Measurements from ENCODE around the gene SCAMP3. TPM values are rescaled to one million over a fixed set of nuclear protein-coding genes. Genes with fewer than 3 reads are reported as not detected.

The SCAMP3 gene
- total and polyA plus RNA-seq, 10 of the 15 experiments (the other 5 are each of a cell fraction or from before 2014, with no cell fraction given) = 17.2 to 133 (median 87.3) TPM

DNA sequence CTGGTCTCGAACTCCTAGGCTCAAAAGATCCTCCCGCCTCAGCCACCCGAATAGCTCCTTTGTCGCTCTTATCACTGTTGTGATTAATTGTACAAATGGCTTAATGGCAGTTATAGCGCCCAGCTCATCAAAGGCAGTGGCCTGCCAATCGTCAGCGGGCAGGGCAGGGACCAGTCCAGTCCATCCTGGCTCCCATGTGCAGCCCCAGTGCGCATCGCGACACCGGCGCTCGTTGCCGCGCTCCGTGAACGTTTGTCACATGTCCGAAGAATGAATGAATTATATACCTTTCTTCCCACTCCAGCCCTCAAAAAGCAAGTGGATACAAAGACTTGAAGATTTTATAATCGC, 35.3 kb downstream of the SCAMP3 start:
- BruUV-seq (replicated peaks) = TSS peak; percentile 96
- Histone ChIP-seq H3K9me3 (replicated peaks; ENCODE audit: control insufficient read depth, insufficient read depth, low read length) (no peaks in the 10 kb centered on the region), H3K4me3 (peak overlapping the region; percentile 67), H3K79me2 (ENCODE audit: control insufficient read depth, insufficient read depth, low read length) (peaks cover 22% of the 10 kb centered on the region), H3K27me3 (replicated peaks in 1 of 2; ENCODE audit: control insufficient read depth in 2 of 2, insufficient read depth in 2 of 2, low read length in 1 of 2) (no peaks in the 10 kb centered on the region), H3K4me1 (ENCODE audit: control insufficient read depth, insufficient read depth, low read length) (peaks cover 36% of the 10 kb centered on the region), H3K27ac (ENCODE audit: control insufficient read depth, insufficient read depth) (peak overlapping the region; percentile 96), H3K36me3 (ENCODE audit: control insufficient read depth in 2 of 2, insufficient read depth in 2 of 2, low read length in 1 of 2) (no peaks in the 10 kb centered on the region; a peak in 1 of 4 replicates), H2AFZ (ENCODE audit: control insufficient read depth, low read depth, low read length) (peak overlapping the region; percentile 75), H4K20me1 (ENCODE audit: control insufficient read depth, insufficient read depth) (no peaks in the 10 kb centered on the region), H3K4me2 (ENCODE audit: control insufficient read depth, insufficient read depth) (peak overlapping the region; percentile 88), H3K9ac (ENCODE audit: control insufficient read depth, insufficient read depth, low read length) (peak overlapping the region; percentile 89)
- RAD21 ChIA-PET (ENCODE audit: unreplicated experiment) = interaction anchor here (1.0 to 6.5 kb wide), 9 partner anchors 14 to 136 kb away, joined by 3 to 85 read pairs (median 4); partner anchors contain the start of genes KRTCAP2, MTX1 and THBS3
- POLR2A ChIA-PET = interaction anchor here (0.8 to 6.9 kb wide), 8 partner anchors 15 to 81 kb away, joined by 3 to 84 read pairs (median 10); partner anchors contain the start of genes FDPS, KRTCAP2, MTX1 and THBS3
- ATAC-seq = peak; percentile 55
- FAIRE-seq = no peak
- CTCF ChIA-PET = interaction anchor here (0.6 to 7.0 kb wide), 14 partner anchors 10 to 276 kb away, joined by 3 to 154 read pairs (median 10); partner anchors contain the start of genes KRTCAP2, MTX1, SCAMP3 and THBS3
- WGBS (ENCODE audit: insufficient coverage, insufficient replicate concordance, low lambda C conversion rate, missing lambda C conversion rate) = 1% methylated on average over 19 of the region's 19 CpGs
- intact Hi-C loops (cut with micrococcal nuclease; ENCODE audit: unreplicated experiment) = loop anchor here (1.0 kb wide), 2 partner anchors 20 to 51 kb away; partner anchors contain the start of gene THBS3
- SMC1A ChIA-PET (ENCODE audit: uncharacterized antibody, unreplicated experiment) = interaction anchor here (0.5 to 6.7 kb wide), 8 partner anchors 9 to 54 kb away, joined by 3 to 89 read pairs (median 4); partner anchors contain the start of genes KRTCAP2, MTX1 and THBS3
- no peak for DNase-seq (ENCODE audit: low read depth, low spot score)
- in situ Hi-C loops (cut with MboI) = no loop called here
- TF ChIP-seq, protein P1, sequence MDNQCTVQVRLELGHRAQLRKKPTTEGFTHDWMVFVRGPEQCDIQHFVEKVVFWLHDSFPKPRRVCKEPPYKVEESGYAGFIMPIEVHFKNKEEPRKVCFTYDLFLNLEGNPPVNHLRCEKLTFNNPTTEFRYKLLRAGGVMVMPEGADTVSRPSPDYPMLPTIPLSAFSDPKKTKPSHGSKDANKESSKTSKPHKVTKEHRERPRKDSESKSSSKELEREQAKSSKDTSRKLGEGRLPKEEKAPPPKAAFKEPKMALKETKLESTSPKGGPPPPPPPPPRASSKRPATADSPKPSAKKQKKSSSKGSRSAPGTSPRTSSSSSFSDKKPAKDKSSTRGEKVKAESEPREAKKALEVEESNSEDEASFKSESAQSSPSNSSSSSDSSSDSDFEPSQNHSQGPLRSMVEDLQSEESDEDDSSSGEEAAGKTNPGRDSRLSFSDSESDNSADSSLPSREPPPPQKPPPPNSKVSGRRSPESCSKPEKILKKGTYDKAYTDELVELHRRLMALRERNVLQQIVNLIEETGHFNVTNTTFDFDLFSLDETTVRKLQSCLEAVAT (IDR thresholded peaks at IDR 0.05) = peak; percentile 55; the same call in 1 of the 2 replicates
- TF ChIP-seq BCL11A (IDR thresholded peaks at IDR 0.05; ENCODE audit: low read depth, low read length) (no peak), POLR2A (IDR thresholded peaks at IDR 0.05; ENCODE audit: low read depth, low read length) (peak; percentile 63; the same call in 1 of the 2 replicates), EED (IDR thresholded peaks at IDR 0.05; ENCODE audit: low read depth) (no peak), CHD2 (IDR thresholded peaks at IDR 0.05; ENCODE audit: borderline replicate concordance, low read depth, low read length) (no peak; the same call in 1 of the 2 replicates), TCF7 (IDR thresholded peaks at IDR 0.05; ENCODE audit: borderline replicate concordance) (no peak), HDGF (IDR thresholded peaks at IDR 0.05) (no peak), BRCA1 (IDR thresholded peaks at IDR 0.05; ENCODE audit: low read depth, low read length) (no peak), CHD1 (IDR thresholded peaks at IDR 0.05; ENCODE audit: low read depth, low read length) (no peak), RELB (IDR thresholded peaks at IDR 0.05; ENCODE audit: low read depth) (no peak; the same call in 1 of the 2 replicates), MEF2A (IDR thresholded peaks at IDR 0.05; ENCODE audit: insufficient read depth, low read depth, low read length) (no peak), JUND (IDR thresholded peaks at IDR 0.05; ENCODE audit: low read depth, low read length) (no peak), RB1 (IDR thresholded peaks at IDR 0.05; ENCODE audit: borderline replicate concordance) (0 out of 2 replicates have a peak, but pooled peaks have one; percentile 19)
- TF ChIP-seq, protein P2, sequence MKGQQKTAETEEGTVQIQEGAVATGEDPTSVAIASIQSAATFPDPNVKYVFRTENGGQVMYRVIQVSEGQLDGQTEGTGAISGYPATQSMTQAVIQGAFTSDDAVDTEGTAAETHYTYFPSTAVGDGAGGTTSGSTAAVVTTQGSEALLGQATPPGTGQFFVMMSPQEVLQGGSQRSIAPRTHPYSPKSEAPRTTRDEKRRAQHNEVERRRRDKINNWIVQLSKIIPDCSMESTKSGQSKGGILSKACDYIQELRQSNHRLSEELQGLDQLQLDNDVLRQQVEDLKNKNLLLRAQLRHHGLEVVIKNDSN (IDR thresholded peaks at IDR 0.05; ENCODE audit: borderline replicate concordance, extremely low read length, insufficient read depth, low read depth, low read length) = no peak
- TF ChIP-seq, protein P3, sequence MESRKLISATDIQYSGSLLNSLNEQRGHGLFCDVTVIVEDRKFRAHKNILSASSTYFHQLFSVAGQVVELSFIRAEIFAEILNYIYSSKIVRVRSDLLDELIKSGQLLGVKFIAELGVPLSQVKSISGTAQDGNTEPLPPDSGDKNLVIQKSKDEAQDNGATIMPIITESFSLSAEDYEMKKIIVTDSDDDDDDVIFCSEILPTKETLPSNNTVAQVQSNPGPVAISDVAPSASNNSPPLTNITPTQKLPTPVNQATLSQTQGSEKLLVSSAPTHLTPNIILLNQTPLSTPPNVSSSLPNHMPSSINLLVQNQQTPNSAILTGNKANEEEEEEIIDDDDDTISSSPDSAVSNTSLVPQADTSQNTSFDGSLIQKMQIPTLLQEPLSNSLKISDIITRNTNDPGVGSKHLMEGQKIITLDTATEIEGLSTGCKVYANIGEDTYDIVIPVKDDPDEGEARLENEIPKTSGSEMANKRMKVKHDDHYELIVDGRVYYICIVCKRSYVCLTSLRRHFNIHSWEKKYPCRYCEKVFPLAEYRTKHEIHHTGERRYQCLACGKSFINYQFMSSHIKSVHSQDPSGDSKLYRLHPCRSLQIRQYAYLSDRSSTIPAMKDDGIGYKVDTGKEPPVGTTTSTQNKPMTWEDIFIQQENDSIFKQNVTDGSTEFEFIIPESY (IDR thresholded peaks at IDR 0.05) = 0 out of 2 replicates have a peak, but pooled peaks have one; percentile 5
- TF ChIP-seq, protein P4, sequence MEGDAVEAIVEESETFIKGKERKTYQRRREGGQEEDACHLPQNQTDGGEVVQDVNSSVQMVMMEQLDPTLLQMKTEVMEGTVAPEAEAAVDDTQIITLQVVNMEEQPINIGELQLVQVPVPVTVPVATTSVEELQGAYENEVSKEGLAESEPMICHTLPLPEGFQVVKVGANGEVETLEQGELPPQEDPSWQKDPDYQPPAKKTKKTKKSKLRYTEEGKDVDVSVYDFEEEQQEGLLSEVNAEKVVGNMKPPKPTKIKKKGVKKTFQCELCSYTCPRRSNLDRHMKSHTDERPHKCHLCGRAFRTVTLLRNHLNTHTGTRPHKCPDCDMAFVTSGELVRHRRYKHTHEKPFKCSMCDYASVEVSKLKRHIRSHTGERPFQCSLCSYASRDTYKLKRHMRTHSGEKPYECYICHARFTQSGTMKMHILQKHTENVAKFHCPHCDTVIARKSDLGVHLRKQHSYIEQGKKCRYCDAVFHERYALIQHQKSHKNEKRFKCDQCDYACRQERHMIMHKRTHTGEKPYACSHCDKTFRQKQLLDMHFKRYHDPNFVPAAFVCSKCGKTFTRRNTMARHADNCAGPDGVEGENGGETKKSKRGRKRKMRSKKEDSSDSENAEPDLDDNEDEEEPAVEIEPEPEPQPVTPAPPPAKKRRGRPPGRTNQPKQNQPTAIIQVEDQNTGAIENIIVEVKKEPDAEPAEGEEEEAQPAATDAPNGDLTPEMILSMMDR (IDR thresholded peaks at IDR 0.05 in 2 of 3, conservative IDR thresholded peaks at IDR 0.05 in 1 of 3; ENCODE audit: control insufficient read depth in 2 of 3, extremely low read depth in 1 of 3, insufficient read depth in 1 of 3, low read depth in 3 of 3, low read length in 3 of 3) = no peak

Data from GM12878 (cell line).